COLO668 (cell line): ENCODE measurements around the gene PCIF1.

Experiments used
- DNase-seq: peaks from one replicate; lab custom pipeline; 2025; ENCODE audit not compliant: unreplicated experiment; lab: John Stamatoyannopoulos, UW

PCIF1 gene

GRCh38 chr20:45991616-45992015, 57.1 kb downstream of the PCIF1 start:
- DNase-seq = no peak

- peak; percentile 61 for DNase-seq
Observed at GRCh38 chr20:45993197-45993951, 58.9 kb downstream of the PCIF1 start.

- DNase-seq = no peak
Observed at GRCh38 chr20:45994761-45995493, 60.4 kb downstream of the PCIF1 start.

- DNase-seq = peak; percentile 29
Observed at GRCh38 chr20:45995495-45996097, 61.1 kb downstream of the PCIF1 start.

- DNase-seq = no peak
Observed at GRCh38 chr20:45997187-45997586, 62.7 kb downstream of the PCIF1 start.
